ENCODE measurements around the gene EMX2.

The EMX2 gene

DNA sequence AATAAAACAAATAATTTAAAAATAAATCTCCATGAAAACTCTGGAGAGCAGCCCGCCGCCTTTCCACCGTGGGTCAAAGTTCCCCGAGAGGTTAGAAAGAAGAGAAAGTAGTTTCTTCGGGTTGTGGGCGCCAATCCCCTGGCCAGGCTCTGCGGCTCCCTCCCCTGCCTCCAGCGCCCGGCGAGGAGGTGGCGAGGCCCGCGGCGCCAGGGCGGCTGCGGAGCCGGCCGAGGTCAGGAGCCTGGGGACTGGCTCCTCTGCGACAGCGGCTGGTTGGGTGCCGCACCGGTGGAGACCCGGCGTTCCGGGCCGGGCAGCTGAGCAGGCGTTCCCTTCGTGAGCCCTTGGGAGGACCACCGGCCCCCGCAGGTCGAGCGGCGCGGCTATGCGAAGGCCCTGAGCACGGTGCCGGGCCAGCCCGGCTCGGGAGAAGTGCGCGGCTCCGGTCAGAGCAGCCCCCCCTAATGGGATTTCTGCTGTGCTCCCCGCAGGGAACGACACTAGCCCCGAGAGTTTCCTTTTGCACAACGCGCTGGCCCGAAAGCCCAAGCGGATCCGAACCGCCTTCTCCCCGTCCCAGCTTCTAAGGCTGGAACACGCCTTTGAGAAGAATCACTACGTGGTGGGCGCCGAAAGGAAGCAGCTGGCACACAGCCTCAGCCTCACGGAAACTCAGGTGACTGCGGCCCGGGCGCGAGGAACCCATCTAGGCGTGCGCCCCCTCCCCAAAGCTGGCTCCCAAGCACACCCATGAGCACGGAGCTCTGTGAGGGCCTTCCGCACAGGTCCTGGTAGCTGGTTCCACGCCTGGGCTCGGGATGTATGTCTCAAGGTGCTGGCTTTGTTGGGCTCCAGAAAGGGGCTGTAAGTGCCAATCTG is 2.8 kb downstream of the EMX2 start:
- peak; percentile 66 for DNase-seq

DNA sequence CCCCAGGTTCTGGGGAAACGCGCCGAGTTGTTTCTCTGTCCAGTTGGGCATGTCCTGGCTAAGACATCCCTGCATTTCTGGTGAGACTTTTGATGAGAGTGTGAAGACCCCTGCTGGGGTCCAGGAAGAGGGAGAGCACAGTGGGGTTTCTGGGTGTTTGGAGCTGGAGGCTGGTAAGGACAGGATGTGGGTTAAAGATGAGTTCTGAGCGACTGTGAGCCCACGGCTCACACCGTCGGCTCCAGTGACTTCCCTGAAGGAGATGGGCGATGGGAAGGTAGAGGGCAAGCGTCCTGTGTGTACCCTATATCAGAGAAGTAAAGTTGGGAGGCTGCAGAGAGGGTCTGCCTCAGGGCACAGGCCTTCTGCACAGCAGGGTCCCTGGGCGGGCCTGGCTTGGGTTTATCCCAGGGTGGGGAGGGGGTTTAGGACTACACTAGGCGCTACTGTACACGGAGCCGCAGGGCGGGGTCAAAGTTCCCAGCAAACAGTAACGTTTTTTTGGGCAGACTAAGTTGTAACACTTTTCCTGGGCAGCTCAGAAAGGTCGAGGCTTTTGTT is 3.6 kb downstream of the EMX2 start:
- DNase-seq = peak; percentile 68

DNA sequence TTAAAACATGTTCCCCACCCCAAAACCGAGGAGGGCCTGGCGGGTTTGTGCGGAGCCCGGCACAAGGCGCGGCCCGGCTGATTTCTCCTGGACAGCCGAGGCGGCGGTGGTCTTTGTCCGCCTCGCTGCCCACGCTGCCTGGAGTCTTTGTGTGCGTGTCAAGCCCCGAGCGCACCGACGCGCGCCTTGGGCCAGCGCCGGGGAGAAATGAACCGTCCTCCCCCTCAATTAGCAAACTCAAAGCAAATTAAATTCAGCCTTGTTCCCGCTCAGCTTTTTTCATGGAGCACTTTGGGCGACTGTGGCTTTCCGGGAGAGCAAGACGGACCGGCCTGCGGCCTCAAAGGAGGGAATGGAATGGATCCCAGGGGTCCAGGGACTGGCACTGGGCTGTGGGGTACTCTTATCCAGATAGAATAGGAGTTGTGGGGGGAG is 4.1 kb downstream of the EMX2 start:
- DNase-seq = peak; percentile 76

DNA sequence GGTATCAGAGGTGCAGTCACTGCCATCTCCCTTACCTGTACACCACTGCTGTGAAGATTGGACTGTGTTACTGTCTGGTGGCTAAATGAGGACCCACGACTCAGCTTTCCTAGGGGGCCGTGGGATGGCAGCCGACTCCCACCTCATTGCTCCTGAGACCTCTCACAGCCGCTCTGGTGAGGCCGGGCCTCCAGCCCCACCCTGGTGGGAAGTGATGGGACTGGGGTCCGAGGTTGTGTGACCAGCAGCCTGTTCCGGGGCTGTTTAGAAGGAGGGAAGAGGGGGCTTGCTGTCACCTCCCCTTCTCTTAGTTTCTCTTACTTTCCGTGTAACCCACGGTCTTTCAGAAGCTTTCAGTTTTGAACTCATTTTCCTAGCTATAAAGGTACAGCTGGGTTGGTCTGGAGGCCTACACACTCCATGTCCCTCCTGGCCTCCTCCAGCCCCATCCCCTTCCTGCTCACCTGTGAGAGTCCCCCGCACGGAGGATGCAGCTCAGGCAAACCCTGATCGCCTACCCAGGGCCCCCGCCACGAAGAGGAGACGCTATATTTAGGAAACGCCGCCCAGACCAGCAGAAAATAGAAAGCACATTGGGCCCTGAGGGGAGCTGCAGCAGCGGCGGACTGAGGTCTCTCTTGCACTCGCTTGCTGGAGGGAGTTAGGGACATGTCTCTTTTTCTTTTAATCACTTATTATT is 4.6 kb downstream of the EMX2 start:
- DNase-seq = no peak

DNA sequence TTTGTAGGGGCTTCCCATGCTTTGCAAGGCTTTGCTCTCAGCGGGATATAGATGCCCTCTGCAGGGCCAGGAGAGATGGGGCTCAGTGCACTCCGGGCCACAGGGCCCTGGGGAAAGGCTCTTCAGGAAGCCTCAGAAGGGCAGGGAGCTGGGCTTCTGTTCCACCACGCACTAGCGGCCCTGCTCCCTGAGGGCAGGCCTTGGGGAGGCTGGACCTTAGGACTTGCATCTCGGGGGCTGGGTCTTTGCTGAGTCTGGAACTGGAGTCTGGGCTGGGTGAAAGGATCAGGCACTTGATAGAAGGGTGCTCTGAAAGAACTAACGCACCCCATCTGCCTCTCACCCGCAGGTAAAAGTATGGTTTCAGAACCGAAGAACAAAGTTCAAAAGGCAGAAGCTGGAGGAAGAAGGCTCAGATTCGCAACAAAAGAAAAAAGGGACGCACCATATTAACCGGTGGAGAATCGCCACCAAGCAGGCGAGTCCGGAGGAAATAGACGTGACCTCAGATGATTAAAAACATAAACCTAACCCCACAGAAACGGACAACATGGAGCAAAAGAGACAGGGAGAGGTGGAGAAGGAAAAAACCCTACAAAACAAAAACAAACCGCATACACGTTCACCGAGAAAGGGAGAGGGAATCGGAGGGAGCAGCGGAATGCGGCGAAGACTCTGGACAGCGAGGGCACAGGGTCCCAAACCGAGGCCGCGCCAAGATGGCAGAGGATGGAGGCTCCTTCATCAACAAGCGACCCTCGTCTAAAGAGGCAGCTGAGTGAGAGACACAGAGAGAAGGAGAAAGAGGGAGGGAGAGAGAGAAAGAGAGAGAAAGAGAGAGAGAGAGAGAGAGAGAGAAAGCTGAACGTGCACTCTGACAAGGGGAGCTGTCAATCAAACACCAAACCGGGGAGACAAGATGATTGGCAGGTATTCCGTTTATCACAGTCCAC is 5.4 kb downstream of the EMX2 start:
- DNase-seq = peak; percentile 56

DNA sequence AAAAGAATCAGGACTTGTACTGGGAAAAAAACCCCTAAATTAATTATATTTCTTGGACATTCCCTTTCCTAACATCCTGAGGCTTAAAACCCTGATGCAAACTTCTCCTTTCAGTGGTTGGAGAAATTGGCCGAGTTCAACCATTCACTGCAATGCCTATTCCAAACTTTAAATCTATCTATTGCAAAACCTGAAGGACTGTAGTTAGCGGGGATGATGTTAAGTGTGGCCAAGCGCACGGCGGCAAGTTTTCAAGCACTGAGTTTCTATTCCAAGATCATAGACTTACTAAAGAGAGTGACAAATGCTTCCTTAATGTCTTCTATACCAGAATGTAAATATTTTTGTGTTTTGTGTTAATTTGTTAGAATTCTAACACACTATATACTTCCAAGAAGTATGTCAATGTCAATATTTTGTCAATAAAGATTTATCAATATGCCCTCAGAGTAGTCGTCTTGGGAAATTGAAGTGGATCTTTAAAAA is 6.6 kb downstream of the EMX2 start:
- DNase-seq = no peak

DNA sequence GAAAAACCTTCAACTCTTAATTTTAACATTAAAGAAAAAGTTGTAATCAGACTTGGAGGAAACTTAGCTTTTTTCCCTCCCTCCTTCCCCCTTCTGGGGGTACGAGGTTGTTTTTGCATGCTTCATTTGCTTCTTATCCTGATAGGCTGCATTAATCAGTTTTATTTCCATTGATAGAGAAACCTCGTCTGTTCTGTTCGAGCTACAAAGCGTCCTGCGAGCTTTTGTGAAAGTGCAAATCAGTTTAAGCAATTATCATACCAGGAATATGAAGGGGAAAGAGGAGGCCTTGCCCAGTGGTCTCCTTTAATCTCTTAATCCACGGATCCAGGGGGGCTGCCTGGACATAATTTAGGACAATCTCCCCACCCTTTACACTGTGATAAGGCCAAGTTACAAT is 7.5 kb downstream of the EMX2 start:
- DNase-seq = peak; percentile 40

DNA sequence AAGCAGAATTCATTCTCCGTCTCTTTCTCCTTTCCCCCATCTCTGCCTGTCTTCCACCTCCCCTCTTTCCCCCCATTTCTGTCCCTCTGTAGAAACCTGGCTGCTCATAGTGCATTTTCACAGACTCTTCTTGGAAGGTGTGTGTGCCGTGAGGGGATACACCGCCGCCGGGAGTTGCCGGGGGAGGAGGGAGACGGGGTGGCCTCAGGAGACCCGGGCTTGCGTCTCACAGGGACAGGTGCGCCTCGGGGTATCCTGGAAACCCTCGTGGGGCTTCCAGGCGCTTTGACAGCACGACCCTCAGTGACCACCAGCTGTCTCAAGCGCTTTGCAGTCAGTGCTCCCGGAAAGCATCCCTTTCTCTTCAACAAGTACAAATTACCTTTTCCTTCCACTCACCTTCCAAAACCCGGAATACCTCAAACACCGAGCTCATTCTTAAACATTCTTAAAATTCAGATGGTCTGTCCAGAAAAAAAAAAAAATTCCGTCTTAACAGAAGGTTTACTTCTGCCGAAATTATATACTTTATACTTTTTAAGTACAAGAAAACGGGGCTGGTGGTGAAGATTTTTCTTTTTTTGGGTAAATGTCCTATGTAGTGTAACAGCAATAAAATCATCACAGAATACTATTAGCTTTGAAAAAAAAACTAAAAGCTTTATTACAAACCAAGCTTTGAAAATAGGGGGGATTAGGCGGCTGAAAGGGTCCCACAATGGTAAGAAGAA is 8.2 kb downstream of the EMX2 start:
- DNase-seq = peak; percentile 35

DNA sequence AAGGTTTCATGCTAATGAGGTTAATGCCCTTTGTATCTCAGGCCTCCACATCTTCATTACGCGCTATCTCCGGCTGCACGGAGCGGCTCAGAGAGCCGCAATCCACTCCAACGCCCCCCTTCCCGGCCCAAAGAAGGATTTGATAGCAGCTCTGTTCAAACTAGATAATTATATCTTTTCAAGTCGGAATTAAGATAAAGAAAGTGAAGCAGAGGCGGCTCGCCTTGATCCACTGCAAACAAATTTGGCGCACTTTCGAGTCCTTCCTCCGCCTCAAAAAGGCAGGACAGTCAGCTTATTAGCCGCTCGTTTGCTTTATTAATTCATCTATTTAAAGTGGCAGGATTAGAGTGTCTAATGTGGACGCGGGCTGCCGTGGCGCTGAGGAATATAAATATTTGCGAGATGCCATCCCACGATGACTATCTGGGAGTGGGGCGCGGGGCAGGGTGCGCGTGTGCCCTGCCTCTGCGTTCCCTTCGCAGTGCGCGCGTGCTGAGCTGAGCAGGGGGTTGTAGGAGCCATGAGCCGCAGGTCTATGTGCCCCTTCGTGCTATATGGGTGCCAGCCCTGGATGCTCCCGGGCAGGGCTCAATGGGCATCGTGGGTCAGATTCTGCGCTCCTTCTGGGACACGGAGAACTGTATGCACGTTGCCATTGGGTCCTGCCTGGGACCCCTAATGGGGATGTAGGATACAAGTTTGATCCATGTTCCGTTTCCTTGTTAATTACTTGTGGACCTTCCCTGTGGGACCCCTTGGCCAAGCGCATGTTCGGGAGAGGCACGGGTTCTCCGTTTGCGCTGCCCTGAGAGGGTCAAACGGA is 9.0 kb downstream of the EMX2 start:
- DNase-seq = peak; percentile 51

DNA sequence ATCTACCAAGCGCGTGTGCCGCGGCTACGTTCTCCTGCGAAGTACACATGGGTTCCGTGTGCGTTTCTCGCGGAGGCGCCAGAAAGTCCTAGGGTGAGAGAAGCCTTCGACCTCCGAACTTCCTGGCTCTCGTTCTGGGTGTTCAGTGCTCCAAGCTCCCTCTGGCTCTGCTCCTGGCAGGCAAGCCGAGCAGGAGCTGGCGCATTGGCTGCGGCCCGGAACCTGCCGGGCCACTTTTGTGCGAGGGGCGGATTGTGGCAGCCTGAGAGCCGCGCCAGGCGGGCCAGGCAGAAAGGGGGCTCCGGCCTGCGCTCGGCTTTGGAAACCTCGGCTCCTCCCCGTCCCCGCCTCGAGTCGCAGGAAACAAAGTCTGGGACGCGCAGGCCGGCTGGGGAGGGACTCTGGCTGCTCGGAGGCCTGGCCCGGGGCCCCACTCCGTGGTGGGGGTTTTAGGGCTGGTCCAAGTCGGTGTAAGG is 9.6 kb downstream of the EMX2 start:
- DNase-seq = peak; percentile 67

DNA sequence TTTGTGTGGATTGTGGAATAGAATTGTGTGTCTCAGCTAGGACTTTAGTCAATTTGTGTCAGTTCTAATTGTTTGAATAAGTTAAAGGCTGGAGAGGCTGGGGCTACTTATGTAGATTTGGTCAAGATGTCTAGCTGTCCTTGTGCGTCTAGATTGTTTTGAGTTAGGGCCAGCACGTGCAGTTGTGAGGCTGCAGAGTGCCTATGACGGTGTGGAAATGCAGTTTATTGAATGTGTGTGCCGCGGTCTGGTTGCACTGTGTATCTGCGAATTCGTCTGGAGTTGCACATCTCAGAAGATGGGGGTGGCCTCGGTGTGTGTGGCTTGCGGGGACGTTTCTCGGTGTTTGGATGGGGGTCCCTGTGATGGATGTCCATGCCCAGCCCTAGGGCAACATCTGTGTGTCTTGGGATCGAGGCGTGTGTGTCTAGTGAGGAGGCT is 10.2 kb downstream of the EMX2 start:
- DNase-seq = peak; percentile 63

DNA sequence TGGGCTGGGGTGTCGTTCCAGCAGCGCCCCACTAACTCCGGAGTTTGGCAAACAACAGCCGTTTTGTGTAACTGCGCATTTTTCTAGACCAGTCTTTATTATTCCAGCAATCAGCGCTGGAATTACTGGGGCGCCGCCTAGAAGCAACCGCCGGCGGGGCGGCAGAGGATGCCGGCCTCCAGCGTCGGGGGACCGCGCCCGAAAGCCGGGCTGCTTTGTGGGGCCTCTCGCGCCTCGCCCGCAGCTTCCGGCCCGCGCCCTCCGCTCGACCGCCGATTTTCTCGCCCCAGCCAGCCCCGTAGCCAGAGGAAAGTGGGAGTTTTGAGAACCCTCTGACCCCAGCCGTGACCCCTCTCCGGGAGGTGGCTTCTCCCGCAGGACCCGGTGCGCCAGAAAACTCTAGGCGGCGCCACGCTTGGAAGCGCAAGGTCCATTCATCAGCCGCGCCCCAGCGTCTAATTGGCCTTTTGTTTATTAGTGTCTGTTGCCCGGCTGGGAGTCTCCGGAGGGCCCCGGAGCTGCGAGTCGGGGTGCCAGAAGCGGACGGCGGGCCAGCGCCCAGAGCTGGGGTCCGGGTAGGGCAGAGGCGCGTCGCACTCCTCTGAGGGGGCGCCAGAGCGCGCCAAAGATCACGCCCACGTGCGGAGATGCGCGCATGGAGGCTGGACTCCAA is 10.7 kb downstream of the EMX2 start:
- peak; percentile 67 for DNase-seq

DNA sequence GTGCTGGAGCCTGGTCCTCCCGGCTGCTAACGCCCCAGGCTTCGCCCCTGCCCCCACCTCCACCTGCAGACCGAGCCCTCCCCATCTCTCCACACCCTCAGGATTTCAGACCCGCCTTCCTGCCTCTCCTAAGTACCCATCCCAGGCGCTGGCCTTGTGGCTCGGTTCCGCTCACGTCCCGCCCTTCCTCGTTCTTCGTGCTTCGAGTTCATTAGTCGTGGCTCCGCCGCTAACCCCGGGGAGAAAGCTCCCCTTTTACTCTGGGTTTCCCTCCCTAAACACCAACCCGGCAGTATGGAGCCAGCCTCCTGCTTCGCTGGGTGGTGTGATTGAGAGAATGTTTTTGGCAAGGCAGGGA is 11.2 kb downstream of the EMX2 start:
- no peak for DNase-seq

DNA sequence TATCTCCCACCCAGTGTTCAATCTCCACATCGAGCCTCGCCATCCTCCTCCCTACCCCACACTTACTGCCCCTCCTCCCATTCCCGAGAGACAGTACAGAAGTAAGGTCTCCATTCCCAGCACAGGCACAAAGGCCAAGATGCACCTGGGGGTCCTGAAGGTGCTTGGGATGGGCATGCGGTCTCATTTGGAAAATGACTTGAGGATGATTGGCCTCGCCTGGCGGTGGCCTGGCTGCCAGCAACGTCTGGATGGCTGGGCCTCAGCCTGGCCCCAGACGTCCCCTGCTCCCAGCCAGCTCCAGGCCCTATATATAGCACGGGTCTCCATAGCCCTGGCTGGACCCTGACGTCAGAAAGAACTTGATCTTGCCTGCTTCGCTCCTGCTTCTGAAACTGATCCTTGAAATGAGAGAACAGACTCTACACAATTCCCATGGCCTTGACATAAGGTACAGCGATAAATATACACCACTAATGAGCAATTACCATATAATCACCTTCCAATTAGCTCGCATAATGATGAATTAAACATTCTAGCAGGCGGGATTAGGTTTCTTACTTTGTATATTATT is 11.8 kb downstream of the EMX2 start:
- no peak for DNase-seq

DNA sequence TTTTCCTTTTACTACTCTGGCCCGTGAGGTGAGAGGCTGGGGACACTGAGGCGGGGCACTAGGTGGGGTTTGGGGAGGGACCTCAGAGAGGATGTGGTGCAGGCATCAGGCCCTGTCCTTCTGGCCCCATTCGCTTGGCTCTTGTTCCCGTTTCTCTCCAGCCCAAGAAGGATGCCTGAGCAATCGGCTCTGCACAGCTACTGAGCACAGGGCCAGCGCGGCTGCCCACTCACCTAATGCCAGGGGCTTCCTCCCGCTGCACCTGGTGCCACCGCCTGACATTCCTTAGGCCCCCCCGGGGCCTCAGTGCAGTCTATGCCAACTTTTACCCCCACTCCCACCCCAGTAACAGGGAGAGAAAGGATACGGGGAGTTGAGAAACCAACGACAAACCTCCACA is 12.5 kb downstream of the EMX2 start:
- DNase-seq = no peak

DNA sequence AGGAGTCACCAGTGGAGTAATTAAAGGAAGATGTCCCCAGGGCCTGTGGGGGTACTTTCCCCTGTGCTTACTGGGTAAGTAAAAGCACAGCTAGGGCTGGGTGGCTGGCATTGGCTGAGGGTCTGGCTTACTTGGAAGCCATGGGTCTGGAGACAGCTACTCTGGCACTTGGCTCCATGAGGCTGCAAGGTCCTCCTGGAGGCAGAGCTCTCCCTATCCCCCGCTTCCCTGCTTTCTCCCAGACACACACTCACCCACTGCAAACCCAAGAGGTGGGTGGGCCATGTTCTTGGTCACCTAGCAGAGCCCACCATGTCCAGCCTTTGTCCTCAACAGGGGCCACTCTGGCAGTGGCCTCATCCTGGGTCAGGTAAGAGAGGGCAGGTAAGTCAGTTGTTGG is 13.3 kb downstream of the EMX2 start:
- no peak for DNase-seq

DNA sequence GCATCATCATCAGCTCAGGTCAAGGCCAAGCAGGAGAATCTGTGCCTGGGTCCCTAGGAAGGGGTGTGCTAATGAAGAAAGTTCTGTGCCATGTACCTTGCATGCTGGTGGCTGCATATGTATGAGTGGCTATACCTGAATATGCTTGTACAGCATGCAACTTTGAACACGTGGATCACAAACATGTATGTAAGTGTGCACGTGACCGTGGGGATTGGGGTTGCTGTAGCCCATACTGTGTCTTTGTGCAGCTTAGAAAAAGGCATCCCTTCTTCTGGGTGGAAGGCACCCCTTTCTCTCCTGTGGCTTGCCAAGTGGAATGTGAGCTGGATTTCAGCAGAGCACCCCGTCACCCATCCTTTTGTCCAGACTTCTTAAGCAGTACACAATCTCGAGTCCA is 13.8 kb downstream of the EMX2 start:
- DNase-seq = no peak

DNA sequence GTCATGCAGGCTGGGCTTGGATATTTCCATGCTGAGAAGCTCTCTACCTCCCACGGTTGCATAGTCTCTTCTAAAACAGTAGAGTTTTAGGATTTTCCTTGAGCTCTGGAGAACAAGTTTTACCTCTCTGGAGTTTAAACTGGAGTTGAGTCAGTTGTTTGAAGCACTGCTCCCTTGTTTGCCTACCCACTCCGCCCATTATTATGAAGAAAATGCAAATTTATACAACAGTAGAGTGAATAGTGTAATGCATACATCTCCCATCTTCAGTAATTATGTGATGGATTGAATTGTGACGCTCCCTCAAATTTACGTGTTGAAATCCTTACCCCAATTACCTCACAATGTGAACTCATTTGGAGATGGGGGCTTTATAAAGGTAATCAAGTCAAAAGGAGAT is 17.2 kb downstream of the EMX2 start:
- DNase-seq = no peak

DNA sequence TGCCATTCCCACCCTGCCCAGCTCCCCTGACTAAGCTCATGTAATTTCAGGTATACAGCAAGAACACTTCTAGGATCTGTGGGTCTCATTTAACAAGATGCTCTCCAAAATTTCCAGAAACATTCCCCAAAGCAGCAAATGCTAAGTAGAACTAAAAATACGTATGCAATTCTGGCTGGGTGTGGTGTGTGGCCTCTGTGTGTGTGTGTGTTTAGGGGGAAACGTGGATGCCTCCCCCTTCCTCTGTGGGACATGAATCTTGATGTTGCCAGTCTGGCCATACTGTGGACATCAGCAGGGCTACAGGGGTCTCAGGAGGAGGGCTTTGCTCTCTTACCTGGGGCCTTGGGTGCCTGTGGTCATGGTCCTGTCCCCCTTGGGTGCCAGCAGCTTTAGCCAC is 18.4 kb downstream of the EMX2 start:
- no peak for DNase-seq

DNA sequence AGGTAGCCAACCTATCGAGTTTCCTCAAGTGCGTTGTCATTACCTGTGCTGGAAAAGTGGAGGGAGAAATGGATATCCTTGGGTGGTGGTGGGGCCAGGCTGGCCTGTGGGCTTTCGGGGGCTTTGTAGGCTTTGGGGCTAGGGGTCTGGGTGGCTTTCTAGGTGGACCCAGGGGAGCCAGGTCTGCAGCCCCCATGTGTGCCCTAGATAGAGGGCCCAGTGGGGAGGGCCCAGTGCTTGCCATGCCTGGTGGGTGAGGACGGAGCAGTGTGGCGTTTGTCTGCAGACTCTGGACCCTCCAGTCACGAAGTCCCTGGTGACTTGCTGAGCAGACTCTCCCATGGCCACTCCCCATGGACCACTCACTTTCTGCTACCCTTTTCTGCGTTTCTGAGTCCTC is 19.7 kb downstream of the EMX2 start:
- DNase-seq = no peak
